ENCODE data around the gene RTN3. TPM values are rescaled to one million over a fixed set of nuclear protein-coding genes. Genes with fewer than 3 reads are reported as not detected.

RTN3 gene
- total RNA-seq, 1 donor from 2014 or later: 45.0 TPM

- no peaks in the 10 kb centered on the region for H3K9me3 ChIP-seq (replicated peaks)
- no peak overlapping the region for H3K4me3 ChIP-seq
- H3K27ac ChIP-seq (replicated peaks): no peak overlapping the region
- no peaks in the 10 kb centered on the region for H3K27me3 ChIP-seq (ENCODE audit: low read depth)
- H3K4me1 ChIP-seq: no peaks in the 10 kb centered on the region
- TF ChIP-seq CTCF (IDR thresholded peaks at IDR 0.05; ENCODE audit: borderline replicate concordance): no peak
- intact Hi-C loops (cut with micrococcal nuclease): no loop called here
- peaks cover 22% of the 10 kb centered on the region for H3K36me3 ChIP-seq
- no peak for DNase-seq
Measured at GRCh38 chr11:63747011-63747410, 65.7 kb downstream of the RTN3 start.

- intact Hi-C loops (cut with micrococcal nuclease): no loop called here
- H3K27me3 ChIP-seq (ENCODE audit: low read depth): no peaks in the 10 kb centered on the region
Measured at GRCh38 chr11:63749624-63750023, 68.3 kb downstream of the RTN3 start.

GRCh38 chr11:63756919-63757761 is 75.8 kb downstream of the RTN3 start:
- Histone ChIP-seq H3K27me3 (ENCODE audit: low read depth) (no peaks in the 10 kb centered on the region), H3K4me3 (no peak overlapping the region), H3K36me3 (peaks cover 29% of the 10 kb centered on the region), H3K9me3 (replicated peaks) (no peaks in the 10 kb centered on the region), H3K27ac (replicated peaks) (no peak overlapping the region), H3K4me1 (peaks cover 6% of the 10 kb centered on the region)
- DNase-seq: no peak
- intact Hi-C loops (cut with micrococcal nuclease): no loop called here
- no peak for TF ChIP-seq CTCF (IDR thresholded peaks at IDR 0.05; ENCODE audit: borderline replicate concordance)

More at GRCh38 chr11:63749624-63750023, 68.3 kb downstream of the RTN3 start:
- H3K4me1 ChIP-seq: no peaks in the 10 kb centered on the region
- no peak for DNase-seq
- no peak for TF ChIP-seq CTCF (IDR thresholded peaks at IDR 0.05; ENCODE audit: borderline replicate concordance)
- H3K36me3 ChIP-seq: peaks cover 24% of the 10 kb centered on the region
- no peak overlapping the region for H3K4me3 ChIP-seq
- H3K9me3 ChIP-seq (replicated peaks): no peaks in the 10 kb centered on the region
- H3K27ac ChIP-seq (replicated peaks): no peak overlapping the region

- Histone ChIP-seq H3K27me3 (ENCODE audit: low read depth) (no peaks in the 10 kb centered on the region), H3K9me3 (replicated peaks) (no peaks in the 10 kb centered on the region), H3K4me1 (peaks cover 36% of the 10 kb centered on the region), H3K4me3 (no peak overlapping the region), H3K36me3 (peaks cover 28% of the 10 kb centered on the region), H3K27ac (replicated peaks) (no peak overlapping the region)
- intact Hi-C loops (cut with micrococcal nuclease): no loop called here
- TF ChIP-seq CTCF (IDR thresholded peaks at IDR 0.05; ENCODE audit: borderline replicate concordance): no peak
- DNase-seq: no peak
Measured at GRCh38 chr11:63760487-63761079, 79.3 kb downstream of the RTN3 start.

- Histone ChIP-seq H3K4me1 (peaks cover 42% of the 10 kb centered on the region), H3K27me3 (ENCODE audit: low read depth) (no peaks in the 10 kb centered on the region), H3K4me3 (no peak overlapping the region), H3K36me3 (peaks cover 26% of the 10 kb centered on the region), H3K27ac (replicated peaks) (no peak overlapping the region), H3K9me3 (replicated peaks) (no peaks in the 10 kb centered on the region)
- no peak for DNase-seq
- intact Hi-C loops (cut with micrococcal nuclease): no loop called here
- no peak for TF ChIP-seq CTCF (IDR thresholded peaks at IDR 0.05; ENCODE audit: borderline replicate concordance)
Measured at GRCh38 chr11:63761188-63761587, 79.9 kb downstream of the RTN3 start.

Measured in left ventricle myocardium inferior (tissue), 1 donor.